MM.1S (cell line): ENCODE results near the gene SPEF2.

Source experiments
- CTCF ChIP-seq: fragments of 300-600 bp; sonication (generic); IDR thresholded peaks from 2 replicates; pipeline ENCODE4 v1.5.1; 2016; ENCODE audit warnings: antibody characterized with exemption, low read length, mixed read lengths
- EZH2 ChIP-seq: fragments of 300-600 bp; sonication (generic); optimal IDR thresholded peaks from 2 replicates; pipeline ENCODE3; 2017; ENCODE audit warnings: low read depth, mild to moderate bottlenecking, antibody characterized with exemption, low read length, mixed read lengths
- EZH2phosphoT487 ChIP-seq: fragments of 300-600 bp; sonication (generic); IDR thresholded peaks from 2 replicates; pipeline ENCODE4 v1.6.1; 2018; ENCODE audit warnings: antibody characterized with exemption, low read length

GRCh38 chr5:35833224-35833623, 215.6 kb downstream of the SPEF2 start:
- TF ChIP-seq CTCF, result no peak
- no peak for TF ChIP-seq EZH2phosphoT487
- TF ChIP-seq EZH2, result no peak
